Adrenal gland (tissue), 5 donors: Measurements from ENCODE around the gene ZBTB24.

Source experiments
- CTCF ChIP-seq, 6 experiments: fragments of 450-650 bp in 4 of 6; fragments of 200-600 bp in 2 of 6; sonication (generic) in 1 of 6; IDR thresholded peaks; 1 replicate in 5 of 6; 2 replicates in 1 of 6; pipeline versions ENCODE4 v1.5.1 to v1.8.0; 2016 to 2021; ENCODE audit warnings: antibody characterized with exemption in 6 of 6, mild to moderate bottlenecking in 2 of 6, moderate library complexity in 1 of 6
- POLR2A ChIP-seq, 2 donors: fragments of 450-650 bp; IDR thresholded peaks; one replicate each; pipeline ENCODE4 v1.6.1; 2017; ENCODE audit warnings: antibody characterized with exemption in 2 of 2, mild to moderate bottlenecking in 2 of 2, moderate library complexity in 1 of 2
- donor health status: DM: no; HTN: no; CAD: no.

GRCh38 chr6:109472132-109472995, 10.7 kb downstream of the ZBTB24 start:
- no peak for TF ChIP-seq CTCF (IDR thresholded peaks at IDR 0.05)
- no peak for TF ChIP-seq POLR2A (IDR thresholded peaks at IDR 0.05)
